KBM-7 (cell line): ENCODE data around the gene SEMA7A.
A peak's percentile ranks its signal among the peaks of the same experiment; 100 is the strongest.

Experiments used
- DNase-seq: peaks from one replicate; pipeline ENCODE4 v3.0.0-alpha.2; 2015
- in situ Hi-C: fragments of 300-500 bp; cut with MboI; formaldehyde crosslinking; loops from 2 replicates; pipeline ENCODE4 v1.14.3; 2020; ENCODE audit warnings: low sequenced_read_pairs, low pct_unique_long_range_greater_than_20kb, mixed read lengths

Gene SEMA7A

GRCh38 chr15:74406992-74407705 lies 26.6 kb downstream of the SEMA7A start:
- in situ Hi-C loops, result no loop called here
- DNase-seq, result peak; percentile 70

GRCh38 chr15:74406517-74406916 lies 27.2 kb downstream of the SEMA7A start:
- no peak for DNase-seq
- in situ Hi-C loops, result no loop called here

GRCh38 chr15:74405823-74406222 lies 27.9 kb downstream of the SEMA7A start:
- in situ Hi-C loops, result no loop called here

DNA sequence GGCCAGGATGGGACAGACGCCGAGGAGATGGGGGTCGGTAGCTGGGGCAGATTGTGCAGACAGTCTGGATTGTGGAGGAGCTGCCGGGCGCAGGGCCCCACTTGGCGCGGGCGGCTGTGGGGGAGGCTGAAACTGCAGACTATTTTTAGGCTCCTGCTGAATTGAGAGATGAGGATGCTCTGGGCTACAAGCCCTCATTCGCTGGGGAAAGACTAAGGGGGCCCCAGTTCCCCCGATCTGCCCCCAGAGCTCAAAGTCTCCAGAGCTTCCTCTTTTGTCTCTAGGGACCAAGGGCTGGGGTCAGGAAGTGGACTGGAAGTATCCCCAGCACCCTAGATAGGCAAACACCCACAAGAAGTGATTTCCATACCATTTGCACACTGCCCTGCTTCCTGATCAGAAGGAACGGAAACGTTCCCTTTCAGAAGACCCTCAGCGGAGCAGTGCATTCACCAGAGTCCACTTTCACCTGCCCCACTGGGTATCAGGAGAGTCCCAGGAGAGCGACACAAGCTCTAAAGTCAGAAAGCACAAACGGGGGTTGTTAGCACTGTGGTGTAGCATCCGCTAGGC lies 29.7 kb downstream of the SEMA7A start:
- in situ Hi-C loops, result no loop called here
- peak; percentile 86 for DNase-seq

More at GRCh38 chr15:74405823-74406222, 27.9 kb downstream of the SEMA7A start:
- no peak for DNase-seq

- DNase-seq, result no peak
- in situ Hi-C loops, result no loop called here
Observed at GRCh38 chr15:74403588-74403919, 30.2 kb downstream of the SEMA7A start.

DNA sequence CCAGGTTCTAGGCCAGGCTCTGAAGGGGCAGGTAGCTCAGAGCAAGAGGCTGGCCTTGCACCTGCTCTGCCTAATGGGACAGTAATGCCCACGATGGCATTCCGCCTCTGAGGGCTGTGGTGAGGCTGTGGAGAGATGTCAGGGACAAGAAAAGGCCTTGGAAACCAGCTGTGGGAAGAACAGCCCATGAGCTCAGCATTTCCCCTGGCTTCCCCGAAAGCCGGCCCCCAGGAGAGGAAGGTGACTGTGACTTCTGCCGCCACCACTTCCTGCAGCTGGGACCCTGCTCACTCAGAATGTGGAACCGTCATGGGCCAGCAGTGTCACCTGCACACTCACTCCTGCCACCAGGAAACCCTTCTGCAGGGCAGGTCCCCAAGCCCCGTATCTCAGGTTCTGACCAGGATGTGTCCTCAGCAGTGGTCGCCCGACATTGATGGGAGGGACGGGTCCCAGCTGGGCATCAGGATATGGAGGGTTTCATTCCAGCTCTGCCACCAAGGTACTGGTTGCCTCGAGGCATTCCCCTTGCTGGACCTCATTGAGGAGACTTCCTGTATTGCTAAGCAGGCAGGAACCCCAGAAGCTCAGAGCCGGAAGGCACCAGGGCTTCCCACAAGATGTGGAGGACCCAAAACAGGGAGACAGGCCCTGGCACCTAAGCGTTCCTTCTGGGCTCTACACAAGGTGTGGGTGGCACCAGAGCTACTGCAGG lies 30.7 kb downstream of the SEMA7A start:
- in situ Hi-C loops, result no loop called here
- DNase-seq, result peak; percentile 92

GRCh38 chr15:74402337-74402841 lies 31.4 kb downstream of the SEMA7A start:
- DNase-seq, result no peak
- in situ Hi-C loops, result no loop called here

DNA sequence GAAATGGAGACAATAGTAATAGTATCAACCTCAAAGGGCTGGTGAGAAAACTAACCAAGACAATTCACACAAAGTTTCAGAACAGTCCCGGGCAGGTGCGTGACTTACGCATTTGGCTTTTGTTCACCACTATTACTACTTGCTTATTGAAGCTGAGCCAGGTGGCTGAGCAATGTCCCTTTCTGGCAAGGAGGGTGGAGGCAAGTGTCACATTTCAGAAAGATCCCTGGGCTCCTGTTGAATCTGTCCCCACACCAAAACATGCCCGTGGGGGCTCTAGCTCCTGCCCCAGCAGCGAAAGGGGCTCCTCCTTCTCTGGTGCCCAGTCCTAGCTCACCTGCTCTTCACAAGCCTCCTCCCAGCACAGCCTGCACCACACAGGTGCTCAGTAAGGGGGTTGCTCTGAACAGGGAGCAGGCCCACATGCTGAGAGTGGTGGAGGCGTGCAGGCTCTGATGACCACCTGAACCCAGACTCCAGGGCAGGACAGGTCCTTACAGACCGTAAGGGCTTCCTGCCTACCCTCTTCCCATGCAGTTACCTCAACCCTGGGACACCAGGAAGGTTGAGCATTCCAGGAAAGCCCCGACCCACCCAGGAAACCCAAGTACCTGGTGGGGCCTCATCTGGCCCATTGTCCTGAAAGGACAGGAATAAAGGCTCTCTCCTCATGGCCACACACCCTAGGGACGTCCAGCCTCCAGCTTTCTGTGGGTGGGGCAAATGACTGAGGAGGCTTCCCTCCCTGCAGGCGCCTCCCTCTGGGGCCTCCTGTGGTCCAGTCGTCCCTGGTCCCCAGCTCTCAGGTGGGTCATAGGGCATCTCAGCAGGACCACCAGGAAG lies 32.6 kb downstream of the SEMA7A start:
- DNase-seq, result no peak
- in situ Hi-C loops, result no loop called here

GRCh38 chr15:74400313-74400860 lies 33.4 kb downstream of the SEMA7A start:
- in situ Hi-C loops, result no loop called here
- no peak for DNase-seq

GRCh38 chr15:74399511-74400312 lies 34.0 kb downstream of the SEMA7A start:
- in situ Hi-C loops, result no loop called here
- DNase-seq, result peak; percentile 82

DNA sequence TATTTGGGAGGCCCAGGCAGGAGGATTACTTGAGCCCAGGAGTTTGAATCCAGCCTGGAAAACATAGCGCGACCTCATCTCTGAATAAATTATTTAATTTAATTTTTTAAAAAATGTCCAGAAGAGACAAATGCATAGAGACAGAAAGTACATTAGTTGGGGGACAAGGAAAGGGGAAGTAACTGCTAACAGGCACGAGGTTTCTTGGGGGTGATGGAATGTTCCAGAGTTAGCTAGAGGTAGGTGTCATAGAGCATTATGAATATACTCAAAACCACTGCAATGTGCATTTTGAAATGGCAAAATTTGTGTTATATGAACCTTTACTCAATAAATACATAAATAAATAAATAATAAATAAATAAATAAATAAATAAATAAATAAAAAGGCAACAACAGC lies 34.7 kb downstream of the SEMA7A start:
- in situ Hi-C loops, result no loop called here
- DNase-seq, result peak; percentile 65

DNA sequence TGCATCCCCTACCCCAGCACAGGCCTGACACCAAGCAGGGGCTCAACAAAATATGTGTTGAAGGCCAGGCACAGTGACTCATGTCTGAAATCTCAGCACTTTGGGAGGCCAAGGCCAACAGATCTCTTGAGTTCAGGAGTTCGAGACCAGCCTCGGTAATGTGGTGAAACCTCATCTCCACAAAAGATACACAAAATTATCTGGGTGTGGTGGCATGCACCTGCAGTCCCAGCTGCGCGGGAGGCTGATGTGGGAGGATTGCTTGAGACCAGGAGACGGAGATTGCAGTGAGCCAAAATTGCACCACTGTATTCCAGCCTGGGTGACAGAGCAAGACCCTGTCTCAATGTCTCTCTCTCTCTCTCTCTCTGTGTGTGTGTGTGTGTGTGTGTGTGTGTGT lies 35.6 kb downstream of the SEMA7A start:
- no peak for DNase-seq
- in situ Hi-C loops, result no loop called here

- in situ Hi-C loops, result no loop called here
- DNase-seq, result no peak
Observed at GRCh38 chr15:74397239-74398068, 36.3 kb downstream of the SEMA7A start.

- in situ Hi-C loops, result no loop called here
- DNase-seq, result peak; percentile 80
Observed at GRCh38 chr15:74396445-74397238, 37.1 kb downstream of the SEMA7A start.

GRCh38 chr15:74396146-74396438 lies 37.7 kb downstream of the SEMA7A start:
- in situ Hi-C loops, result no loop called here
- DNase-seq, result no peak

GRCh38 chr15:74395319-74396145 lies 38.2 kb downstream of the SEMA7A start:
- no peak for DNase-seq
- in situ Hi-C loops, result no loop called here
